Epithelial cell of alveolus of lung (primary cell): ENCODE results near the gene GABBR1. TPM values are rescaled to one million over a fixed set of nuclear protein-coding genes. Genes with fewer than 3 reads are reported as not detected.

Experiments used
- total RNA-seq: library from RNA; depleted of rRNA; stranded (reverse); fragments of >200 nt; gene quantifications from 2 replicates; pipeline ENCODE4 v1.2.1, GENCODE V29; 2015

The GABBR1 gene
- total RNA-seq: 4.0 and 12.3 TPM in 2 replicates

DNA sequence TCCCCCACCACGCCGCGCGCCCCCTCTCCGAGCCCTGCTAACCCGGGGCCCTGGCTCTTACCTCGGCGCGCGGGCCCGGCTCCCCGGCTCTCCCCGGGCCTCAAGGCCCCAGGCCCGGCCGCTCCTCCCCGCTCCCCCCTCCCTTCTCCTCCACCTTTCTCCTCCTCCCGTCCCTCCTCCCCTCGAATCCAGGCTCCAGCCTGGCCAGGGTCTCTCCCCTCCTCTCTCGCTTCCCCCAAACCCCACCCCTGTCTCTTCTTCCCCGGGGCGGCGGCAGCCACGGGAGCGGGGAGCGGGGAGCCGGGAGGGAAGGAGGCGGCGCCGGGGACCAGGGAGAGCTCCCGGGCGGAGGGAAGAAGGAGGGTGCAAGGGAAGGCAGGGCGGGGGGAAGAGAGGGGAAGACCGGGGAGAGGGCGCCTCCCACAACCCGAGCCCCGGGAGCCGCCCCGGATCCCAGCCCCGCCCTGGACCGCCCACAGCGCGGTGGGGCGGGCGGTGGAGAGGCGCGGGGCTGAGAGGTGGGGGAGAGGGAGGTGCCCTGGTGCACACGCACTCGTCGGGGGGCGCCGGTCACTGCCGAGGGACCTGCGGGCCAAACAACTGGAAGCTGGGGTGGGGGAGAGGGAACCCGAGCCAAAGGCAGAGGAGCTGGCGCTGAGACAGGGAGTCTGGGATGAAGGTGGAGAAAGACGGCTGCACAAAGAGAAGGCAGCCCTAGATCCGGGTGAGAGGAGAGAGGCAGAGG, at the start of gene GABBR1:
GABBR1 (minus strand) TSS at position 395 of the 745 bp plus-strand sequence. CDS start 798 bp downstream, outside the sequence.

DNA sequence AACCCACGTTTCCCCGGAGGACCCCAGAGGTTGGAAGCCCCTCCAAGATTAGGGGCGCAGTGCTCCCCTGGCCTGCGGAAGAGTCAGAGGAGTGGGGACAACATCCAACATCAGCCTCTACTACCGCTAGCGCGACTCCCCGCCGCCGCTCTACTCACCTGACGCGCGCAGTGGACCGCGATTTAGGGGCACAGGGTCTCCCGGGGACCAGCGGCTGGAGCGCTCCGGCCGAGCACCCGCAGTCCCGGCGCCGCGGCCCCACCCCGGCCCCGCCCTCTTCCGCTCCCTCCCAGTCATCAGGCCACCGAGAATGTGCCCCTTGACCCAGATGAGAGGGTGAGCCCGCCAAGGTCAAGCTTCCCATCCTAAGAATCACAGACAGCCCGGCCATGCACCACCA, 47.9 kb upstream of the GABBR1 start, which contains the start of gene ZFP57:
ZFP57 (minus strand) TSS at position 249 of the 400 bp plus-strand sequence. CDS start 4,149 bp downstream, outside the sequence.

DNA sequence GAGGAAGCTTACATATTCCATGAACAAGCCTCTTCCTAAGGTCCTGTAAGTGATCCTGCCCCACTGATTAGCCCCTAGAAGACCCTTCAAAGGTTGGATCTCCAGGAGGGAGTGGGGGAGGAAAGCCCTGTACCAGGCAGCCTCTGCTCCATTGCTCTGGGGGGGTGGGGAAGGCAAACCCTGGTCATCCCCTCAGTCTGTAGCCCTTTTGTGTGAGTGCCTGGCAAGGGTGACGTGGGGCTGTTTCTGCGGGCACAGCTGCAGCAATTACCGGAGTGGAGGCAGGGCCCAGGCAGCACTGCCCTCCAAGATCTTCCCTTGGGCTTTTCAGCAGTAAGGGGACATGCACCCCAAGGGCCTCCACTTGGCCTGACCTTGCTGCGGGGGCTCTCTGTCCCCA, 23.8 kb upstream of the GABBR1 start, which contains the start of gene MOG:
MOG (plus strand) TSS at position 295 of the 400 bp plus-strand sequence. CDS start 118 bp downstream, outside the sequence.

DNA sequence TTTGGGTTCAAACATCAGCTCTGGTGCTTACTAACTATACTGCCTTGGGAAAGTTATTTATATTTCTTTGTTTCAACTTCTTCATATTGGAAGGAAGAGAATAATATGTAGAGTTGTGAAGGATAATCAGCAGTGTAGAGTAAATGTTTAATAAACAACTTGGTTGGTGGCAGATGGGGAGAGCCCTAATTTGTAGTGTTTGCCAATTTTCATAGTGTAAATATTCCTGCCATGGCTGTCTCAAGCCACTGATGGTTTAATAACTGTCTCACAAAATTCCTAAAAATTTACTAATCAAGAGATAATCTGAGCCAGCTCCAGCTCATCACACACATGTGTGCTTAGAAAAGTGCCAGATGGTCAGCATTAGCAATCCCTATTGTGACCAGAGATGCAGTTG, 48.2 kb downstream of the GABBR1 start, which contains the start of gene OR2H2:
OR2H2 (plus strand) TSS at position 301 of the 400 bp plus-strand sequence. CDS start 2,824 bp downstream, outside the sequence.

DNA sequence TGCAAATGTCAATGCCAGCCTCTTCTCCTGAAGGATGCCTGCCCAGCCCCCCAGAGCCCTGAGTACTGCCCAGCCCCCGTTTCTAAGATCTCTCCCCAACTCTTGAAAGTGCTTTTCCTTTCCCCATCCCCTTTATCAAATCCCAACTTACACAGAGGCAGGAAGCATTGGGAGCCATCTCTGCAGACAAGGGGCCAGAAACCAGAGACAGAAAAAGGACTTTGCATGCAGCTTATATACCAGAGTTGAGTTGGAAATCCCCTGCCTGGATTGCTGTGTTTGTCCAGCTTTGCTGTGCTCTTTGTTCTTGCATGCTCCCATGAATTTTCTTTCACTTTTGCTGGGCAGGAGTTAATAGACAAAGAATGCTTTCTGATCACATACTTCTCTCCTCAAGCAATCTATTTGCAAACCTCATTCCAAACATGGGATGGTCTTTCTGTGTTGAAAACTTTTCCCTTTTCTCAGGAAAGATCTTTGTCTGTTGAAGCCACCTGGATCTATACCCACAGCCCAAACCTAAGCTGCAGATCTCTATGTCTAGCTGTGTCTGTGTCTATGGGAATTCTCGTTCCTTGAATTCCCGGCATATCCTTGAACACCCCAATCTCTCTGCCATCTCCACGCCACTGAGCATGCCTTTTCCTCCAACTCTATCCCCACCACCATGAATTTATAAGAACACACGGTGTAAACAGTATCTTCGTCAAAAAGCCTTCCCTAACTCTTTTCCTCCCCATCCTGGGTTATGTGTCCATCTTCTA, 73.3 kb downstream of the GABBR1 start, which contains the start of gene UBD:
UBD (minus strand) TSS at position 209 of the 764 bp plus-strand sequence; CDS start at position 178, 31 bp downstream.

Other genes starting within 250 kb of the GABBR1 start
- not detected in 2 replicates for gene OR12D2, start 237.6 kb downstream of the GABBR1 start, total RNA-seq
- gene OR12D1, start 218.3 kb downstream of the GABBR1 start, total RNA-seq: not detected in 2 replicates
- gene OR10C1, start 193.9 kb downstream of the GABBR1 start, total RNA-seq: not detected in 2 replicates
- not detected in 2 replicates for gene OR11A1, start 176.1 kb downstream of the GABBR1 start, total RNA-seq
- not detected in 2 replicates for gene OR2H1, start 176.0 kb downstream of the GABBR1 start, total RNA-seq
- gene MAS1L, start 145.2 kb downstream of the GABBR1 start, total RNA-seq: not detected in 2 replicates
- 0.13 TPM in 1 of 2 replicates, not detected in the other for gene UBD, start 73.5 kb downstream of the GABBR1 start, total RNA-seq
- gene OR2H2, start 48.1 kb downstream of the GABBR1 start, total RNA-seq: not detected in 2 replicates
- gene MOG, start 23.9 kb upstream of the GABBR1 start, total RNA-seq: not detected in 2 replicates
- gene ZFP57, start 48.0 kb upstream of the GABBR1 start, total RNA-seq: 0.65 TPM in 1 of 2 replicates, not detected in the other
- gene HLA-F, start 90.3 kb upstream of the GABBR1 start, total RNA-seq: 0.16 and 3.4 TPM in 2 replicates
- gene HLA-G, start 194.6 kb upstream of the GABBR1 start, total RNA-seq: 0.91 TPM in 1 of 2 replicates, not detected in the other